AG04450 (cell line): ENCODE measurements around the gene NOSTRIN. TPM values are rescaled to one million over a fixed set of nuclear protein-coding genes. Genes with fewer than 3 reads are reported as not detected.

ENCODE experiments used
- CTCF ChIA-PET: fragments of 300-600, 350-600 bp; formaldehyde crosslinking; extraction: SDS; loops from one replicate; lab custom pipeline; 2022; ENCODE audit warnings: antibody characterized with exemption, inconsistent platforms; lab: Charles Lee
- POLR2A ChIA-PET: fragments of 350-600 bp; formaldehyde crosslinking; extraction: SDS; loops from one replicate; lab custom pipeline; 2021; ENCODE audit warnings: antibody characterized with exemption, inconsistent platforms; lab: Yijun Ruan, JAX
- DNase-seq: peaks from one replicate; pipeline ENCODE4 v3.0.0-alpha.2; 2011; ENCODE audit warnings: low read depth, low spot score
- H3K27ac ChIP-seq: one replicate; pipeline ENCODE4 v1.5.1; 2012; ENCODE audit warnings: low read depth, low read length, control low read depth
- H3K27me3 ChIP-seq: one replicate; pipeline ENCODE4 v1.6.0; 2012; ENCODE audit warnings: low read length; ENCODE audit not compliant: control insufficient read depth, insufficient read depth
- H3K4me3 ChIP-seq: 2 replicates; pipeline ENCODE4 v1.5.1; 2011; ENCODE audit warnings: mild to moderate bottlenecking, low read depth, low read length, control low read depth
- H3K9me3 ChIP-seq: 2 replicates; pipeline ENCODE4 v1.5.1; 2012; ENCODE audit warnings: low read length; ENCODE audit not compliant: control insufficient read depth, insufficient read depth
- polyA minus RNA-seq: library from RNA; depleted of rRNA, polyadenylated mRNA; stranded (reverse); fragments of >200 nt; gene quantifications from 2 replicates; pipeline ENCODE4 v1.2.3, GENCODE V29; 2011; rRNA and poly(A)+ RNA removed
- polyA plus RNA-seq: library from polyadenylated mRNA; depleted of rRNA; stranded (reverse); fragments of >200 nt; gene quantifications from 2 replicates; pipeline ENCODE4 v1.2.3, GENCODE V29; 2011; rRNA removed
- TF ChIP-seq, protein P1 (sequence below): IDR thresholded peaks from 2 replicates; pipeline ENCODE4 v1.5.1; 2011; ENCODE audit warnings: low read depth, low read length, control low read depth, inconsistent platforms

The NOSTRIN gene, protein sequence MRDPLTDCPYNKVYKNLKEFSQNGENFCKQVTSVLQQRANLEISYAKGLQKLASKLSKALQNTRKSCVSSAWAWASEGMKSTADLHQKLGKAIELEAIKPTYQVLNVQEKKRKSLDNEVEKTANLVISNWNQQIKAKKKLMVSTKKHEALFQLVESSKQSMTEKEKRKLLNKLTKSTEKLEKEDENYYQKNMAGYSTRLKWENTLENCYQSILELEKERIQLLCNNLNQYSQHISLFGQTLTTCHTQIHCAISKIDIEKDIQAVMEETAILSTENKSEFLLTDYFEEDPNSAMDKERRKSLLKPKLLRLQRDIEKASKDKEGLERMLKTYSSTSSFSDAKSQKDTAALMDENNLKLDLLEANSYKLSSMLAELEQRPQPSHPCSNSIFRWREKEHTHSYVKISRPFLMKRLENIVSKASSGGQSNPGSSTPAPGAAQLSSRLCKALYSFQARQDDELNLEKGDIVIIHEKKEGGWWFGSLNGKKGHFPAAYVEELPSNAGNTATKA
- polyA plus RNA-seq = 0.10 TPM in 1 of 2 replicates, not detected in the other
- polyA minus RNA-seq = not detected in 2 replicates

DNA sequence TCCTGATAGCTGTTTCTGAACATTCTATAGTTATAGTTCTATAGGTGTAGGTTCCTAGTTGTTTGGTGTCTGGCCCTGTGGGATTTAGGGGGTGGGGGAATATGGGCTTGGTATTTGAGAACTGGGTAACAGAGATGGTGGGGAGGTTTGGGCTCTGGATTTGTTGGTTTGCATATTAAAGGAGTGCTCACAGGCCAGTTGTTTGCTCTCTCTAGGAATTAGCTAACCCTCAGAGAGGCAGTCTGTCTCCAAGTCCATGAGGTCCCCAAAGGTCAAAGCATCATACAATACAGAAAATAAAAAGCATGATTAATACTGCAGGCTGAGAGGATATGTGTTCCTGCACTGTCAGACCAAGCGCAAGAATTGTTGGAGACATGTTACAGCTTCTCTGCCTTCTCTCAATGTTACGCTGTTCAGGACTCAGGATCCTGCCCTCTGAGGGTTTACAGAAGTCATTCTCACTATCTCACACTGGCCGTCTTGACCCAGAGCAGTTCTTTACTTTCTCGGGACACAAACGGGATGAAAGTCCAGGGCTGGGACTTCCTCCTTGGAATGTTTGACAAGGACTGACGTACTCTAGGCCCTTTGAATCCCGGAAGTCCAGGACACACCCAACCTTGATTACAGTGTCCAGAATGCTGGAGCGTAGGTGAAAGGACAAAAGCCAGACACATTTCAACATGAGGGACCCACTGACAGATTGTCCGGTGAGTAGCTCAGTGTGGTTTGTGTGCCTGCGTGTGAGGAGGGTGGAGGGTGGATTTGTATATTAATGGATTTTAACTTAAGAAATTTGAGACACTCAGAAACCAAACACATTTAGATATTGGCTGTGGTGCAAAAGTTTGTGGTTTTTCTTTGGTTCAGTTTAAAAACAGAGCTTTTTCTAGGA lies at the start of gene NOSTRIN:
Gene NOSTRIN, plus strand, starts transcription at position 677 of the 898 bp plus-strand sequence. Its CDS starts 10 bp downstream, at position 687.
- H3K9me3 ChIP-seq = no peaks in the 10 kb centered on the region
- CTCF ChIA-PET = interaction anchor here (1.3 kb wide), 1 partner anchor 27 kb away, joined by 4 read pairs; no protein-coding TSS in a partner anchor
- H3K4me3 ChIP-seq = no peak within 1 kb of the TSS
- H3K27me3 ChIP-seq = no peaks in the 10 kb centered on the region
- no peak within 1 kb of the TSS for H3K27ac ChIP-seq
- TF ChIP-seq, protein P1, sequence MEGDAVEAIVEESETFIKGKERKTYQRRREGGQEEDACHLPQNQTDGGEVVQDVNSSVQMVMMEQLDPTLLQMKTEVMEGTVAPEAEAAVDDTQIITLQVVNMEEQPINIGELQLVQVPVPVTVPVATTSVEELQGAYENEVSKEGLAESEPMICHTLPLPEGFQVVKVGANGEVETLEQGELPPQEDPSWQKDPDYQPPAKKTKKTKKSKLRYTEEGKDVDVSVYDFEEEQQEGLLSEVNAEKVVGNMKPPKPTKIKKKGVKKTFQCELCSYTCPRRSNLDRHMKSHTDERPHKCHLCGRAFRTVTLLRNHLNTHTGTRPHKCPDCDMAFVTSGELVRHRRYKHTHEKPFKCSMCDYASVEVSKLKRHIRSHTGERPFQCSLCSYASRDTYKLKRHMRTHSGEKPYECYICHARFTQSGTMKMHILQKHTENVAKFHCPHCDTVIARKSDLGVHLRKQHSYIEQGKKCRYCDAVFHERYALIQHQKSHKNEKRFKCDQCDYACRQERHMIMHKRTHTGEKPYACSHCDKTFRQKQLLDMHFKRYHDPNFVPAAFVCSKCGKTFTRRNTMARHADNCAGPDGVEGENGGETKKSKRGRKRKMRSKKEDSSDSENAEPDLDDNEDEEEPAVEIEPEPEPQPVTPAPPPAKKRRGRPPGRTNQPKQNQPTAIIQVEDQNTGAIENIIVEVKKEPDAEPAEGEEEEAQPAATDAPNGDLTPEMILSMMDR = no peak
- POLR2A ChIA-PET = no interaction called here
- no peak for DNase-seq

GRCh38 chr2:168753765-168754329 lies 48.6 kb upstream of the NOSTRIN start:
- no peak overlapping the region for H3K4me3 ChIP-seq
- TF ChIP-seq, protein P1 = no peak
- H3K9me3 ChIP-seq = no peaks in the 10 kb centered on the region
- POLR2A ChIA-PET = no interaction called here
- no peak overlapping the region for H3K27ac ChIP-seq
- H3K27me3 ChIP-seq = no peaks in the 10 kb centered on the region
- CTCF ChIA-PET = interaction anchor here (1.4 to 6.7 kb wide), 3 partner anchors 20 to 408 kb away, joined by 4 to 105 read pairs (median 10); no protein-coding TSS in a partner anchor
- no peak for DNase-seq

- no peaks in the 10 kb centered on the region for H3K27me3 ChIP-seq
- H3K9me3 ChIP-seq = no peaks in the 10 kb centered on the region
- POLR2A ChIA-PET = no interaction called here
- no peak overlapping the region for H3K27ac ChIP-seq
- TF ChIP-seq, protein P1 = no peak
- no peak for DNase-seq
- H3K4me3 ChIP-seq = no peak overlapping the region
- CTCF ChIA-PET = interaction anchor here (1.0 to 6.7 kb wide), 3 partner anchors 16 to 411 kb away, joined by 3 to 105 read pairs (median 17); no protein-coding TSS in a partner anchor
Observed at GRCh38 chr2:168757223-168757622, 45.2 kb upstream of the NOSTRIN start.

- TF ChIP-seq, protein P1 = peak; percentile 71
- Histone ChIP-seq H3K4me3 (no peak overlapping the region), H3K27ac (no peak overlapping the region), H3K9me3 (no peaks in the 10 kb centered on the region), H3K27me3 (no peaks in the 10 kb centered on the region)
- CTCF ChIA-PET = interaction anchor here (0.6 to 6.7 kb wide), 12 partner anchors 11 to 445 kb away, joined by 3 to 105 read pairs (median 5); no protein-coding TSS in a partner anchor
- DNase-seq = peak; percentile 20
- POLR2A ChIA-PET = no interaction called here
Observed at GRCh38 chr2:168758970-168759820, 43.2 kb upstream of the NOSTRIN start.
